Endodermal cell (in vitro differentiated cells): Measurements from ENCODE around the gene ARHGAP45. TPM values are rescaled to one million over a fixed set of nuclear protein-coding genes. Genes with fewer than 3 reads are reported as not detected.
"Not testable (repeated sequence)": the region's sequence is repeated elsewhere in the genome, so short reads cannot be mapped to it uniquely, and the experiment has no call there.

Experiments used
- DNase-seq: peaks from one replicate; pipeline ENCODE4 v3.0.0-alpha.2; 2017
- H3K27ac ChIP-seq: 2 replicates; pipeline ENCODE4 v1.5.1; 2013; ENCODE audit warnings: mild to moderate bottlenecking, low read depth, low read length, moderate library complexity
- H3K27me3 ChIP-seq: 2 replicates; pipeline ENCODE4 v1.6.1; 2013; ENCODE audit warnings: mild to moderate bottlenecking, low read length, moderate library complexity; ENCODE audit not compliant: insufficient read depth, control insufficient read depth, poor library complexity, severe bottlenecking
- H3K36me3 ChIP-seq: 2 replicates; pipeline ENCODE4 v1.7.0; 2013; ENCODE audit warnings: mild to moderate bottlenecking, low read length, moderate library complexity; ENCODE audit not compliant: control insufficient read depth, insufficient read depth
- H3K4me1 ChIP-seq: one replicate; pipeline ENCODE4 v1.7.0; 2013; ENCODE audit warnings: low read length; ENCODE audit not compliant: control insufficient read depth, insufficient read depth
- H3K4me3 ChIP-seq: 2 replicates; pipeline ENCODE4 v1.5.1; 2013; ENCODE audit warnings: mild to moderate bottlenecking, low read length, moderate library complexity
- H3K9ac ChIP-seq: 2 replicates; pipeline ENCODE4 v1.6.1; 2013; ENCODE audit warnings: mild to moderate bottlenecking, low read length, moderate library complexity; ENCODE audit not compliant: poor library complexity, severe bottlenecking; ENCODE audit errors: extremely low read depth
- H3K9me3 ChIP-seq: 2 replicates; pipeline ENCODE4 v1.6.1; 2013; ENCODE audit warnings: mild to moderate bottlenecking, low read length, moderate library complexity; ENCODE audit not compliant: control insufficient read depth
- H3K27ac Mint-ChIP-seq: 2 replicates; pipeline ENCODE4 v1.8.0; 2020; ENCODE audit warnings: mixed read lengths
- H3K27me3 Mint-ChIP-seq: 2 replicates; pipeline ENCODE4 v1.8.0; 2021; ENCODE audit warnings: mild to moderate bottlenecking, mixed read lengths; ENCODE audit not compliant: insufficient read depth
- H3K36me3 Mint-ChIP-seq: 2 replicates; pipeline ENCODE4 v1.8.0; 2020; ENCODE audit warnings: low read depth, mixed read lengths
- H3K4me1 Mint-ChIP-seq: 2 replicates; pipeline ENCODE4 v1.8.0; 2020; ENCODE audit warnings: mixed read lengths
- H3K4me3 Mint-ChIP-seq: 2 replicates; pipeline ENCODE4 v1.8.0; 2020; ENCODE audit warnings: mild to moderate bottlenecking, moderate library complexity, mixed read lengths
- H3K9me3 Mint-ChIP-seq: 2 replicates; pipeline ENCODE4 v1.8.0; 2020; ENCODE audit warnings: mild to moderate bottlenecking, mixed read lengths
- CTCF ChIP-seq: fragments of 200-600 bp; sonication (generic); conservative IDR thresholded peaks from 2 replicates; pipeline ENCODE4 v1.5.0; 2021; ENCODE audit warnings: antibody characterized with exemption, mild to moderate bottlenecking
- WGBS, 2 experiments: methylation state at CpG; one replicate each; pipeline versions ENCODE4 v1.1.5 to v1.1.7; 2013; ENCODE audit warnings: missing lambda C conversion rate in 2 of 2, mixed read lengths in 1 of 2; ENCODE audit not compliant: insufficient coverage in 1 of 2, insufficient read length in 1 of 2; 5-methylcytosine and 5-hydroxymethylcytosine counted together
- total RNA-seq, 2 donors: library from RNA; stranded (reverse); fragmentation: NEBNext Ultra II Directional in 1 of 2; extraction: Animal tissue kit (Norgen Biotek cat#: 25700) in 1 of 2; gene quantifications; 2 replicates in 1 of 2; 3 replicates in 1 of 2; pipeline ENCODE4 v1.2.1, GENCODE V29; 2021

Gene ARHGAP45
- total RNA-seq, 2 donors from 2014 or later: 14.8 to 17.1 TPM

DNA sequence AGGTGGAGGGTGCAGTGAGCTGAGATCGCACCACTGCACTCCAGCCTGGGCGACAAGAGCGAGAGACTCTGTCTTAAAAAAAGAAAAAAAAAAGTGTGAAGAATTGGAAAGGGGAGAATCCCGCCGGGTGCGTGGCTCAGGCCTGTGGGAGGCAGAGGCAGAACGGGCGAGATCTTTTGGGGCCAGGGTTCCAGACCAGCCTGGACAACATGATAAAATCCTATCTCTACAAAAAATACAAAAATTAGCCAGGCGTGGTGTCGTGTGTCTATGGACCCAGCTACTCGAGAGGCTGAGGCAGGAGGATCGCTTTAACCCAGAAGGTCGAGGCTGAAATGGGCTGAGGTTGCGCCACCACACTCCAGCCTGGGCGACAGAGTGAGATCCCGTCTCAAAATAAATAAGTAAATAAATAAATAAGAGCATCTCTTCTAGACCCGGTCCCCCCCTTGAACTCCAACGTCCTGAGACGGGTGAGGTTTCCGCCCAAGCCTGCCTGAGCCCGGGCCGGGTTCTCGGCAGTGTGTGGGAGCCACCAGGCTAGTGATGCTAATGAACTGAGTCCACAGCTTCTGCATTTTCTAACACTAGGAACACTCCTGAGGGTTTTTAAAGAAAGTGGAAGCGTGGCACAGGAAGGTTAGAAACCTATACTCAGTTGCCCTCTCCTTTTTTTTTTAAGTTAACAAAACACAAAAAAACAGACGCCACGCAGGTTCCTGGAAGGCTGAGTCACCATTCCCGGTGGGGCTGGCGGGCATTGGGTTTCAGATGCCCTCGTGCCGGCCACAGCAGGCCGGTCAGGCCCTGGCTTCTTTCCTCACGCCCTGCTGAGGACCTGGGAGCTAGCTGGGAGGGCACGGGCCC is 58.9 kb downstream of the ARHGAP45 start:
- Histone ChIP-seq H3K4me1 (no peaks in the 10 kb centered on the region), H3K9me3 (no peaks in the 10 kb centered on the region), H3K27ac (no peak overlapping the region), H3K9ac (no peak overlapping the region), H3K27me3 (no peaks in the 10 kb centered on the region), H3K4me3 (no peak overlapping the region), H3K36me3 (peaks cover 25% of the 10 kb centered on the region)
- no peak for TF ChIP-seq CTCF
- Mint-ChIP-seq H3K4me1 (no peaks in the 10 kb centered on the region), H3K27ac (no peak overlapping the region), H3K36me3 (peaks cover 35% of the 10 kb centered on the region), H3K4me3 (no peak overlapping the region), H3K9me3 (no peaks in the 10 kb centered on the region), H3K27me3 (no peaks in the 10 kb centered on the region)
- 95 to 96% methylated on average over 13 to 33 of the region's 33 CpGs for WGBS, 2 experiments
- no peak for DNase-seq

GRCh38 chr19:1126984-1127760 is 60.2 kb downstream of the ARHGAP45 start:
- no peaks in the 10 kb centered on the region for H3K4me1 Mint-ChIP-seq
- no peak overlapping the region for H3K4me3 ChIP-seq
- no peak overlapping the region for H3K4me3 Mint-ChIP-seq
- no peak for DNase-seq
- H3K27ac Mint-ChIP-seq: no peak overlapping the region
- H3K27ac ChIP-seq: no peak overlapping the region
- 95 to 97% methylated on average over 25 to 33 of the region's 33 CpGs for WGBS, 2 experiments
- H3K9me3 Mint-ChIP-seq: no peaks in the 10 kb centered on the region
- H3K27me3 Mint-ChIP-seq: no peaks in the 10 kb centered on the region
- H3K9ac ChIP-seq: no peak overlapping the region
- H3K4me1 ChIP-seq: no peaks in the 10 kb centered on the region
- no peak for TF ChIP-seq CTCF
- H3K36me3 ChIP-seq: peaks cover 17% of the 10 kb centered on the region
- H3K36me3 Mint-ChIP-seq: peaks cover 26% of the 10 kb centered on the region
- no peaks in the 10 kb centered on the region for H3K27me3 ChIP-seq
- no peaks in the 10 kb centered on the region for H3K9me3 ChIP-seq

- 96% methylated on average over 11 to 17 of the region's 17 CpGs for WGBS, 2 experiments
- Histone ChIP-seq H3K9ac (no peak overlapping the region), H3K9me3 (no peaks in the 10 kb centered on the region), H3K27me3 (no peaks in the 10 kb centered on the region), H3K27ac (no peak overlapping the region), H3K4me3 (no peak overlapping the region), H3K4me1 (no peaks in the 10 kb centered on the region), H3K36me3 (peaks cover 17% of the 10 kb centered on the region)
- H3K27me3 Mint-ChIP-seq: no peaks in the 10 kb centered on the region
- no peak for TF ChIP-seq CTCF
- H3K4me3 Mint-ChIP-seq: no peak overlapping the region
- peaks cover 23% of the 10 kb centered on the region for H3K36me3 Mint-ChIP-seq
- DNase-seq: no peak
- no peaks in the 10 kb centered on the region for H3K4me1 Mint-ChIP-seq
- H3K9me3 Mint-ChIP-seq: no peaks in the 10 kb centered on the region
- no peak overlapping the region for H3K27ac Mint-ChIP-seq
Measured at GRCh38 chr19:1128106-1128505, 61.1 kb downstream of the ARHGAP45 start.

GRCh38 chr19:1129084-1129483 is 62.1 kb downstream of the ARHGAP45 start:
- not testable (repeated sequence) for H3K27me3 Mint-ChIP-seq, H3K4me1 Mint-ChIP-seq, H3K27ac Mint-ChIP-seq, H3K4me3 Mint-ChIP-seq, DNase-seq, H3K27me3 ChIP-seq, H3K9me3 ChIP-seq, H3K4me1 ChIP-seq, H3K4me3 ChIP-seq, H3K27ac ChIP-seq, H3K9ac ChIP-seq, H3K9me3 Mint-ChIP-seq
- peaks cover 20% of the 10 kb centered on the region for H3K36me3 Mint-ChIP-seq
- WGBS, 2 experiments: 90 to 95% methylated on average over 5 to 7 of the region's 7 CpGs
- peaks cover 15% of the 10 kb centered on the region for H3K36me3 ChIP-seq
